Lung (tissue), 12 donors: ENCODE data around the gene SUSD2. TPM values are rescaled to one million over a fixed set of nuclear protein-coding genes. Genes with fewer than 3 reads are reported as not detected.
"Not testable (repeated sequence)": the region's sequence is repeated elsewhere in the genome, so short reads cannot be mapped to it uniquely, and the experiment has no call there.

ENCODE experiments used
- ATAC-seq: fragments of 200-7000 bp; cut with Tn5 transposase; one replicate; pipeline ENCODE4 v1.9.1; 2020; ENCODE audit warnings: moderate number of reproducible peaks; ENCODE audit not compliant: insufficient read depth, low FRiP score
- DNase-seq, 3 donors: peaks; one replicate each; pipeline ENCODE4 v3.0.0-alpha.2; 2013 to 2017
- H3K27ac ChIP-seq, 2 donors: one replicate each; pipeline ENCODE4 v1.5.1; 2013; ENCODE audit warnings: mild to moderate bottlenecking in 2 of 2, moderate library complexity in 2 of 2, control low read depth in 1 of 2, inconsistent platforms in 1 of 2, low read depth in 1 of 2, low read length in 1 of 2
- H3K27me3 ChIP-seq, 3 donors: one replicate each; pipeline ENCODE4 v1.5.1; 2013; ENCODE audit warnings: low read length in 2 of 3; ENCODE audit not compliant: control insufficient read depth in 3 of 3, insufficient read depth in 3 of 3
- H3K36me3 ChIP-seq, 4 donors: one replicate each; pipeline ENCODE4 v1.5.1; 2013; ENCODE audit warnings: low read length in 4 of 4, mild to moderate bottlenecking in 1 of 4, moderate library complexity in 1 of 4; ENCODE audit not compliant: control insufficient read depth in 4 of 4, insufficient read depth in 4 of 4
- H3K4me1 ChIP-seq, 5 donors: one replicate each; pipeline ENCODE4 v1.5.1; 2013; ENCODE audit warnings: low read length in 5 of 5, mild to moderate bottlenecking in 2 of 5, moderate library complexity in 1 of 5; ENCODE audit not compliant: control insufficient read depth in 5 of 5, insufficient read depth in 5 of 5
- H3K4me3 ChIP-seq: one replicate; pipeline ENCODE4 v1.5.1; 2013; ENCODE audit warnings: mild to moderate bottlenecking, control low read depth, moderate library complexity
- H3K9ac ChIP-seq, 2 donors: one replicate each; pipeline ENCODE4 v1.5.1; 2013; ENCODE audit warnings: low read length in 2 of 2, control low read depth in 1 of 2; ENCODE audit not compliant: insufficient read depth in 1 of 2
- H3K9me3 ChIP-seq, 4 donors: one replicate each; pipeline ENCODE4 v1.5.1; 2013; ENCODE audit warnings: low read length in 3 of 4, mild to moderate bottlenecking in 1 of 4, moderate library complexity in 1 of 4; ENCODE audit not compliant: control insufficient read depth in 4 of 4, insufficient read depth in 3 of 4
- CTCF ChIP-seq: IDR thresholded peaks from 2 replicates; pipeline ENCODE4 v1.5.1; 2012; ENCODE audit warnings: mild to moderate bottlenecking; ENCODE audit errors: control extremely low read depth, extremely low read depth
- WGBS, 2 donors: extraction: QIAGEN DNeasy Blood & Tissue Kit; methylation state at CpG; one replicate each; pipeline ENCODE4 v1.1.7; 2013; 5-methylcytosine and 5-hydroxymethylcytosine counted together
- polyA plus RNA-seq, 2 donors: library from polyadenylated mRNA; stranded (reverse); fragments of 200-250 nt; gene quantifications; one replicate each; pipeline ENCODE4 v1.2.1, GENCODE V29; 2013
- total RNA-seq, 2 donors: library from RNA; depleted of rRNA in 1 of 2; stranded (reverse); fragments of >200 nt in 1 of 2; gene quantifications; one replicate each; pipeline ENCODE4 v1.2.1, GENCODE V29; 2014 to 2021
- donor health status: control.
- donor health status: control.
- donor health status: Bipolar disorder and iron deficiency.
- donor health status: healthy.
- donor health status: DM: yes; HTN: yes; CAD: no.

The SUSD2 gene
- total and polyA plus RNA-seq, 4 donors, result 15.9 to 192 (median 49.7) TPM

- no peaks in the 10 kb centered on the region for H3K36me3 ChIP-seq
- H3K9me3 ChIP-seq, result no peaks in the 10 kb centered on the region
- H3K9ac ChIP-seq, result no peak overlapping the region
- peak overlapping the region in 1 of 2 donors; percentile 14 for H3K27ac ChIP-seq
- no peaks in the 10 kb centered on the region for H3K27me3 ChIP-seq
- TF ChIP-seq CTCF, result no peak
- DNase-seq, result no peak
- ATAC-seq, result no peak
- no peak overlapping the region for H3K4me3 ChIP-seq
- peaks cover 3 to 33% (median 14%) of the 10 kb centered on the region in 5 donors for H3K4me1 ChIP-seq
- WGBS, 2 donors, result 84 to 85% methylated on average over 8 of the region's 8 CpGs
Measured at GRCh38 chr22:24205438-24206195, 24.3 kb downstream of the SUSD2 start.

GRCh38 chr22:24206460-24207263 is 25.4 kb downstream of the SUSD2 start:
- 43 to 82% methylated on average over 15 of the region's 15 CpGs for WGBS, 2 donors
- H3K27me3 ChIP-seq, DNase-seq, H3K9me3 ChIP-seq, H3K36me3 ChIP-seq, H3K4me3 ChIP-seq, ATAC-seq, H3K9ac ChIP-seq: not testable (repeated sequence)
- peak overlapping the region; percentile 67 to 91 for H3K27ac ChIP-seq
- peaks cover 3 to 33% (median 14%) of the 10 kb centered on the region in 5 donors for H3K4me1 ChIP-seq

GRCh38 chr22:24207264-24208011 is 26.2 kb downstream of the SUSD2 start:
- no peak for DNase-seq
- ATAC-seq, result peak; percentile 43
- WGBS, 2 donors, result 48 to 50% methylated on average over 8 of the region's 8 CpGs
- H3K27me3 ChIP-seq, result no peaks in the 10 kb centered on the region
- TF ChIP-seq CTCF, result no peak
- H3K9ac ChIP-seq, result peak overlapping the region in 1 of 2 donors; percentile 8
- H3K27ac ChIP-seq, result peak overlapping the region; percentile 91 to 96
- H3K36me3 ChIP-seq, result no peaks in the 10 kb centered on the region
- peaks cover 3 to 33% (median 14%) of the 10 kb centered on the region in 5 donors for H3K4me1 ChIP-seq
- no peak overlapping the region for H3K4me3 ChIP-seq
- H3K9me3 ChIP-seq, result no peaks in the 10 kb centered on the region
